Cerebellar nuclear complex (tissue), 1 donor: ENCODE results near the gene HMG20A.
"Not testable (repeated sequence)": the region's sequence is repeated elsewhere in the genome, so short reads cannot be mapped to it uniquely, and the experiment has no call there.

Experiments
- DNase-seq, 2 experiments: peaks; one replicate each; lab custom pipeline; 2025; lab: John Stamatoyannopoulos, UW

The HMG20A gene

DNA sequence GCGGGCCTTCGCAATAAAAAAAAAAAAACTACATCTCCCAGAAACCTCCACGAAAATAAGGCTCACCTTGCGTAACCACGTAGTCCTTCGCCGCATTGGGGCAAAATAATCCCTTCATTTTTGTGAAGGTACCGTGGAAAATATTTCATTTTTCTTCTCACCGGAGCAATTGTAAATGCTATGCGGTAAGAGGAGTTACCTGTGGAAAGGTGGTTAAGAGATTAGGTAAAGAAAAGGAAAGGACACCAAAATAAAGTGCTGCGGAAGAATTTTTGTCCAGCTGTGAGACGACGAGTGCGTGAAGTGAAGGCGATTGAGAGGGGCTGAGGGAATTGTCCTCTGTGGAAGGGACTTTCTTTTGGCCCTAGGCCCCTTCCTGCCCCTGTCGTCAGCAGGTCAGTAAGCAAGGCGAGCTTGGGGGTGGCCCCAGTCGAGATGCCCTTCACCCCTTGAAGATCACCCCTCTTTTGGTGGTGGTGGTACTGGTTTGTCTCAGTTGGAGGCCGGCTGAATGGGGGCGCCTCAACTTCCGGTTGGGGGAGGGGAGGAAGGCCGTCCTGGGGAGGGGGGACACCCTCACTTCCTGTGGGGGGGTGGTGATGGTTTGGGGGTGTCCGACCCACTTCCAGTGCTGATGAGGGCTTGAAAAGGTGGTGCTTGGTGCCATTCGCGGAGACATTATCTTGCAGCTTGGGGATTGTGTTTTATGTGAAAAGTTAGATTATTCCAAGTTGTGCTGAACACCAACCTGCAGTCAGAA is at the start of gene HMG20A:
Gene HMG20A (plus strand): TSS at position 279 of the 760 bp plus-strand sequence. CDS start 37,520 bp downstream, outside the sequence.
- DNase-seq = peak in 1 of 2 experiments; percentile 45

DNA sequence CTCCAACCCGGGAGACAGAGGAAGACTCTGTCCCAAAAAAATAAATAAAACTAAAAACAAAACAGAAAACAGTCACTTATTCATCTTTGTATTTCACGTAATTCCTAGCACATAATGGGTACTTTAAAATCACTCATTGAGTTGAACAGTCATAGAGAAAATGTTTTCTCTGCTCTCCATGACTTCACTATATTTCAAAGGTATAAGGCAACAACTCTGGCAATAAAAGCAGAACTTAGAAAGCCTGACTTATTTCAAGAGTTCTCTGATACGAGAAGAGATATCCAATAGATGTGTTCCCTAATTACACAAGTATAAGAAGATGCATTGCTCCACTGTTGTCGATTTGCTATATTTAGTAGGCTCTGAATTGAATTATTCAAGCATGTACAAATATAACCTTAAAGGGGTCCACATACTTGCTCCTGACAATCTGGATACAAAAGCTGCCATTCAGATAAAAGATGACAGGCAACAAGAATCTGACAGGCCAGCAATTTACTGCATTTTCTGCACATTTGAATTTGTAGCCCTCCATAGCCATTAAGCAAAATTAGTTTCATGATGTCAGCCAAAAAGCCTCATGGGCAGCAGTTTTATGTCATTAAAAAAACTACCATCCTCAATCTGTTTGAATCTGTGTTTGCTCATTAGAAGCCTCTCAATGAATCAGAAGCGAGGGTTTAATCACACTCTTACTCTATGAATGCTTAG is 48.7 kb upstream of the HMG20A start:
- no peak for DNase-seq

DNA sequence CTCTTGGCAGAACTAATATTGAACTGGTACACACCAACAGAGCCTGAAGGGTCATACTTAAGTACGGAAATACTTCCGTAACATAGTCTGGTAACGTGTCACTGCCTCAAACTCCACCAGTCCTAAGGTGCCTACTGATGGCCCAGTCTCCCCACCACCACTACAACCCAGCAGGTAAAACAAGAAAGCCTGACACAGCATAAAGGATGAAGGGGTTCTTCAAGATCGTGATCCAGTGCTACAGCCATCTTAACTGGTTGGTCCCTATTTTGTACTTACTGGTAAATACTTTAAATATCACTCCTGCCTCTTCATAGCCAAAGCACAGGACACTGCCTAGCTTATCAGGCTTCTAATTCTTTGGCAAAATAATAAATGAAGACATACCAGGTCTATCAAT is 47.2 kb upstream of the HMG20A start:
- DNase-seq = no peak

DNA sequence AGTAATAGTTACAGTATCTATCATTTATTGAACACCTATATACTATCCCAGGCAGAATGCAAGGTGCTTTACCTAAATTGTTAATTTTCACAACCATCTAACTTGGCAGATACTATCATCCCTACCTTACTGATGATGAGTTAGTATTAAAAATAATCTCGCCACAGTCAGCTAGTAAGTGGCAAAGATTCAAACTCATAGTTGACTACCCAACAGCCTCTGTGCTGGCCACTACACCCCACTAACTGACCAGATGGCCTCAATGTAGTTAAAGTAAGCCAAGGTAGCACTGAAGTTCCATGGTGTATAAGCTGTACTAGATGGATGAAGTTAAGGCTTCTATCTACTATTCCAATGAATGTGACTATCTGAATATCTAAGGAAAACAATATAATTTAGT is 45.6 kb upstream of the HMG20A start:
- no peak for DNase-seq

DNA sequence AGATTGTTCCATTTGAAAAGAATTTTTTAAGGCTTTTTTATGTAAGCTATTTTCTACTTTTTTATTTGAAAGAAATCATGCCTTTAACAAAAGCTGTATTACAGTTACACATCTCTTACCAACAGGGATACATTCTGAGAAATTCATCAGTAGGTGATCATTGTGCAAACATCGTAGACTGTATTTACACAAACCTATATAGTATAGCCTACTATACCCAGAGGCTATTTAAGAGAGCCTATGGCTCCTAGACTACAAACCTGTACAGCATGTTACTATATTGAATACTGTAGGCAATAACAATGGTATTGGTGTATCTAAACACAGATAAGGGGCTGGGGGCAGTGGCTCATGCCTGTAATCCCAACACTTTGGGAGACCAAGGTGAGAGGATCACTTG is 43.9 kb upstream of the HMG20A start:
- no peak for DNase-seq

DNA sequence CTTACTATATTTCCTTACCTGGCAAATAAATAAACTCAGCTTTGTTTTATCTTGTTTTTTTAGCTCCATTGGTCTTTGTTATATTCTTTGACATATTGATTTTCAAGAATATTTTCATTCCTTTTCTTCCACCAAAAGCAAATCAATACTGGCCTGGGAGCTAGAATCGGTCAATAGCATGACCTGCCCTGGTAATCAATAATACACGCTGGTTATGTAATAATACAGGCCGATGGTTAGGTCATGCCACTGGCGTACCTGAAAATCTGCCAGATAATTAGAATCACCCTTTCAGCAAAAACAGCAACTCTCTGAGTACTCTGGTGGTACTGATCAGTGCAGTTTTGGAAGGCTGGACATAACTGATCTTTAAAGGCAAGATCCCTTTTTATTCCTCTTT is 40.7 kb upstream of the HMG20A start:
- no peak for DNase-seq

DNA sequence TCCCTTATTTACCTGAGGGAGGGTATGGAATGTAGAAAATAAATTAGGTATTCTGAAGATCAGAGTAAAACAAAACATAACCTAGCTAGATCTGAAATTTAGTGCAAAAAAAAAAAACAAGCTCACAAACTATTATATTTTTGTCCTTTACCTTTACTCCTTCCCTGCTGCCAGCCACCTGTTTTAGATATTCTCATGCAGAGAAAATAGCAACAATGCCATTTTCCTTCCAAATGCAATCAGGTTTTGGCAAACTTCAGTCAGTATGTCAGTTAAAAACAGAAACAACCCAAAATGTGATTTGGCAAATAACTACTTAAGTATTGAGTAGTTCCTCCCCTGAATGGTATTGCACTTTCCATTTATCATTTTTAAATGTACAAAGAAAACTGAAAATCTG is 36.6 kb upstream of the HMG20A start:
- peak; percentile 43 to 45 for DNase-seq

DNA sequence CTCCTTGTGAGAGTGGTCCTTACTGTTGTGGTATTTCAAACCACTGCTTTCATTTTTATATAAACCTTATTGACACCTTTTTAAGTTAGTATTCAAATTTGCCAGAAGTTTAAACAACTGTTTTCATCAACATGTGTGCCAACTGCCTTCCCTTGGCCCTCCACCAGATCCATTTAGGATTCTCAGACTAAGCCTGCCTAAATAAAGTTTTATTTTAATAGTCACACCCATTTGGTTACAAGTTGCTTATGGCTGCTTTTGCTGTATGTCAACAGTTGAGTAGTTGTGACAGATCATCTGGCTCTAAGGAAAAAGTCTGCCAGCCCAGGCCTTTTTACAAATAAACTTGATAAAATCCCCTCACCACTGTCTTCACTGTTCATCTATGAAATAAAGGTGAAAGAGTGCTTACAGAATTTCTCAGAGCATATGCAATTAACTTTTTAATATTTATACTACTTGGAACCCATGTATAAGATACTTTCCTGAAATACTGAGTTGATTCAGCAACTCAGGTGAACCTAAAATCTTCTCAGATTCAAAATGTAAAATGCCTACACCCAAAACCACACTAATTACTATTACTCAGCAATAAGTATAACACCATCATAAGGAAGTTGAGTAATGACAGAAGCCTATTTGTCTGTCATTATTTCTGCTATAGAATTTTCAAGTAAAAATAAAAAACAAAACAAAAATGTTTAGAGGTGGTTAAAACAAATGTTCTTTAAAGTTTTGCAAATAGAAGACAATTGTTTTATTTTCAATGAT is 35.9 kb upstream of the HMG20A start:
- no peak for DNase-seq

DNA sequence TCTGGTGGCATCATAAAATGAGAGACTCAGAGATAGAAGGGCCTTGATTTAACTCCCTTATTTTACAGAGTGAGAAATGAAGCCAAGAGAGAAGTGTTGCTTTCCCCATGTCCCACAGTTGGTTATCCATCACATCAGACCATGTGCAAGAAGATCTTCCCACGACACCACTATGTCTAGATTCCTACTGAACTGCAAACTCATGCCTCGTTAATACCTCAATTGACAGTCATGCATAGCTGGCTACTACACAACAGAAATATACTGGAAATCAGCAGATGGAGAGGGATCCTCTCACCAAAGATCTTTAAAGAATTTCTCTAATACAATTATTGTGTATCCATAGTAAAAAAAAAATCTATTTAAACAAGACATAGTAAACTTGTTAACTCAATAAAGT is 34.1 kb upstream of the HMG20A start:
- no peak for DNase-seq

DNA sequence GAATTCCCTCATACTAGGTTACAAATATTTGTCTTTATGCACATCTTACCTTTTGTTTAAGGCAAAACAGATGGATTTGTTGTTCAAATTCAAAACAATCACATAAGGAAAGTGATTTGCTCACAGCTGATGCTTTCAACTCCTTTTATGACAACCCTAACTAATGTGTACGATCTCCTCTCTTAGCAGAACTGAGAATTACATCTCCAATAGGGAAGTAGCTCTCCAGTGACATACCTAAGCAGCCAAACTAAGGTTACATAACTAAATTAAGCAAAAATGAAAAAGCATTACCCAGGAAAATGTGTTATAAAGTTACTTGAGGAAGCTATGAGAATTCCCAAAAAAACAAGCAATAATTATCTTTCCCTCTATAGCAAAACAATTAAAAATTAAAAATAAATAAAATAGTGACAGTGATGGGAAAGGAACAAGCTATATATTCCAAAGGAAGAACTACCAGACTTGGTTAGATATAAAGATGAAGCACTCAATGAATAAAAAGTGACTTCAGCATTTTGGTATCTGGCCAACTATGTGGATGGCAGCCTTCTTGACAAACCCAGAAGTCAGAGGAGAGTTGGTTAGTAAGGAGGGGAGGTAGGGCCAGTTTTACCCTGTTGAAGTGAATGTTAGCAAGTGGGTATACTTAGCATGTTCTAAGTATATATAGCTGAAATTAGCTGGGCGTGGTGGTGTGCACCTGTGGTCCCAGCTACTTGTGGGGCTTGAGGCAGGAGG is 33.2 kb upstream of the HMG20A start:
- DNase-seq = no peak

DNA sequence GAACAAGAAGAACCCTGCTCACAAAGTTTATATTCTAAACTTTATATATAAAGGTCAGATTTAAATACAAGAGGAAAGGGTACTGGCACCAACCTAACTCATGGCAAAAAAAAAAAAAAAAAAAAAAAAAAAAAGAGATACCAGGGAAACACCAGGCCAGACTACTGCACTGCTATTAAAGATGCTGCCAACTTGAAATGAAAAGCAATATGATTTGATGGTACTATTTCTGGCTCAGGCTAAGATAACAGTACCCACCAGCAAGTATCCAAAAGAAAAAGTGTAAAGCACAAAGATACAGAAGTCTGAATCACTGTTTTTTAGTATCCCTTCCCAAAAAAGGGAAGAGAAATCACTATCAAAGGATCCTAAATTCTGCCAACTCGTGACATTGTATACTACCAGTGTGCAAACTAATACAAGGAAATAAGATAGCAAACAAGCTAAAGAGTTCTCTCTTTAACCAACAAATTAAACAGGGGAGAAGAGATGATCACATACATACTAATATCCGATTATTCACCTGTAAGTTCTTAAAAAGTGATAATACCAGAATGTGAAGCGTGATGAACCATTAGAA is 29.2 kb upstream of the HMG20A start:
- no peak for DNase-seq

DNA sequence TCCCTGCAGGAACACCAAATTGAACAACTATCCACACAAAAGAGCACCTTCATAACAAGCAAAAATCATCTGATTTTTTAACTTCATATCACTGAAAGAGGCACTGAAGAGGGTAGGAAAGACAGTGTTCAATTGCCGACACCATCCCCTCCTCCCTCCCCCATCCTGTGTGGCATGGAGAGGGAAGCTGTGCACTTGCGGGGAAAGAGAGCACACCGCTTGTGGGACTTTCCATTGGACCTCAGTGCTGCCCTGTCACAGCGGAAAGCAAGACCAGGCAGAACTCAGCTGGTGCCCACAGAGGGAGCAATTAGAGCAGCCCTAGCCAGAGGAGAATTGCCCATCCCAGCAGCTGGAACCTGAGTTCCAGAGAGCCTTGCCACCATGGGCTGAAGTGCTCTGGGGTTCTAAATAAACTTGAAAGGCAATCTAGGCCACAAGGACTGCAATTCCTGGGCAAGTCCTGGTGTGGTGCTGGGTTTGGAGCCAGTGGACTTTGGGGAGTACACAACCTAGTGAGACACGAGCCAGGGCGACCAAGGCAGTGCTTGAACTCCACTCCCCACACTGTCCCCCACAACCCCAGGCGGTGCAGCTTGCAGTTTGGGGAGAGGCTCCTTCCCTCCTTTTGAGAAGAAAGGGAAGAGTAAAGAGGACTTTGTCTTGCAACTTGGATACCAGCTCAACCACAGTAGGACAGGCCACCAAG is 27.8 kb upstream of the HMG20A start:
- no peak for DNase-seq

DNA sequence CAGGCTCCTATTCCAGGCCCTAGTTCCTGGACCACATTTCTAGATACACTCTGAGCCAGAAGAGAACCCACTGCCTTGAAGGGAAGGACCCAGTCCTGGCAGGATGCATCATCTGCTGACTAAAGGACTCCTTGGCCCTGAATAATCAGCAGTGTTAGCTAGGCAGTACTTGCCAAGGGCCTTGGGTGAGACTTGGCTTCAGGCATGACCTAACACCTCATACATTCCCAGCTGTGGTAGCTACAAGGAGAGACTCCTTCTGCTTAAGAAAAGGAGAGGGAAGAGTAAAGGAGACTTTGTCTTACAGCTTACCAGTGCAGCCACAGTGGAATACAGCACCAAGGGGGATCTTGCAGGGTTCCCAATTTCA is 27.2 kb upstream of the HMG20A start:
- DNase-seq = no peak

DNA sequence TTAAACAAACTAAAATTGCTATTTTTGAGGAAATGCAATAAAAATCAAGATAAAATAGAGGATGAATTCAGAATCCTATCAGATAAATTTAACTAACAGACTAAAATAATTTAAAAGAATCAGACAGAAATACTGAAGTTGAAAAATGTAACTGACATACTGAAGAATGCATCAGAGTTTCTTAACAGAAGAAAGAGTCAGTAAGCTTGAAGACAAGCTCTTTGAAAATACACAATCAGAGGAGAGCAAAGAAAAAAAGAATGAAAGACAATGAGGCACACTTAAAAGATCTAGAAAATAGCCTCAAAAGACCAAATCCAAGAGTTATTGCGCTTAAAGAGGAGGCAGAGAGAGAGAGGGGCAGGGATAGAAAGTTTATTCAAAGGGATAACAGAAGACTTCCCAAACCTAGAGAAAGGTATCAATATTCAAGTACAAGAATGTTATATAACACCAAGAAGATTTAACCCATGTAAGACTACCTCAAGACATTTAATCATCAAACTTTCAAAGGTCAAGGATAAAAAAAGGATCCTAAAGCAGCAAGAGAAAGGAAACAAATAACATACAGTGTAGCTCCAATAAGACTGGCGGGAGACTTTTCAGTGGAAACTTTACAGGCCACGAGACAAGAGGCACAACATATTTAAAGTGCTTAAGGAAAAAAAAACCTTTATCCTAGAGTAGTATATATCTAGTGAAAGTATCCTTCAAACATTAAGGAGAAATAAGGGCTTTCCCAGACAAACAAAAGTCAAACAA is 25.5 kb upstream of the HMG20A start:
- DNase-seq = no peak

DNA sequence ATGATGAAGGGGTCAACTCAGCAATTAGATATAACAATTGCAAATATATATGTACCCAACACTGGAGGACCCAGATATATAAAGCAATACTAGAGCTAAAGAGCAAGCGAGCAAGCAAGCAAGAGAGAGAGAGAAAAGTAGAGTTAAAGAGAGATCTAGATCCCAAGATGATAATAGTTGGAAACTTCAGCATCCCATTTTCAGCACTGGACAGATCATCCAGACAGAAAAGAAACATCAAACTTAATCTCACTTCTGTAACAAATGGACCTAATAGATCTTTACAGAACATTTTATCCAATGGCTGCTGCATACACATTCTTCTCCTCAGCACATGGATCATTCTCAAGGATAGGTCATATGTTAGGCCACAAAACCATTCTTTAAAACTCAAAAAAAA is 24.0 kb upstream of the HMG20A start:
- DNase-seq = no peak

DNA sequence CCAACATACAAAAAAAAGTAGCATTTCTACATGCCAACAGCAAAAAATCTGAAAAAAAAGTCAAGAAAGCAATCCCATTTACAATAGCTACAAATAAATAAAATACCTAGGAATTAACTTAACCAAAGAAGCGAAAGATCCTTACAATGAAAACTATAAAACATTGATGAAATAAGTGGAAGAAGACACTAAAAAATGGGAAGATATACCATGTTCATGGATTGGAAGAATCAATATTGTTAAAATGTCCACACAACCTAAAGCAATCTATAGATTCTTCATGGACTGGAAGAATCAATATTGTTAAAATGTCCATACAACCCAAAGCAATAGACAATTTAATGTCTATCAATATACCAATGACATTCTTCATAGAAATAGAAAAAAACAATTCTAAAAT is 21.8 kb upstream of the HMG20A start:
- no peak for DNase-seq

DNA sequence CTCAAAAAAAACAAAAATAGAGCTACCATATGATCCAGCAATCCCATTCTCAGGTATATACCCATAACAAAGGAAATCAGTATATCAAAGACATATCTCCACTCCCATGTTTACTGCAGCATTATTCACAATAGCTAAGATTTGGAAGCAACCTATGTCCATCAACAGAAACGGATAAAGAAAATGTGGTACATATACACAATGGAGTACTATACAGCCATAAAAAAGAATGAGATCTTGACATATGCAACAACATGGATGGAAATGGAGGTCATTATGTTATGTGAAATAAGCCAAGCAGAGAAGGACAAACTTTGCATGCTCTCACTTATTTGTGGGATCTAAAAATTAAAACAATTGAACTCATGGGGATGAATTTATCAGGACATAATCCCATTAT is 20.4 kb upstream of the HMG20A start:
- DNase-seq = no peak

DNA sequence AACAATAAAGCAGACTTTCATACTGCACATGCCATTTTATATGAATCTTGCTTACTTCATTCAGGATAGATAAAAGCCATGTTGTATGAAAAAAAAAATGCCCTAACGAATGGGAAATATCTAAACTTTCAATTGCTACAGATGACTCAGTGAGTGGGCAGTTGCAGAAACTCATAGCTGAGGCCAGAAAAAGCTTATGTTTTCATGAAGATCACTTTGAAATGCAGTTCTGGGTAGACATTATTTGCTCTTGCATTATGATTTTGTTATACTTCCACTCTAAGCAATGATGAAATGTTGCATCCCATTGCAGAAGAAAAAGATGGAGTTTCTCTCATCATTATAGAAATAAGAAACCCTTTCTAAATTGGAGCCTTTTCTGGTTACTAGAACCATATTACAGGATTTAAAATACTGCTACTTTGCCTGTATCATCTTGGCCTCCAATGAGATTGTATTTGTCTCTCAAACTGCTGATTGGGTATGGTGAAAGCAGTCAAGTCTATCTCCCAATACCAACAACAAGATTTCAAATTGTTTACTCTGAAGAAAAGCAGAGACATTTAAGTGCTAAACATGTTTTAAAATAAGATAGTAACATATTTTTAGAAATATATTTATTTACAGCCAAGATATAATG is 17.8 kb upstream of the HMG20A start:
- DNase-seq = no peak

DNA sequence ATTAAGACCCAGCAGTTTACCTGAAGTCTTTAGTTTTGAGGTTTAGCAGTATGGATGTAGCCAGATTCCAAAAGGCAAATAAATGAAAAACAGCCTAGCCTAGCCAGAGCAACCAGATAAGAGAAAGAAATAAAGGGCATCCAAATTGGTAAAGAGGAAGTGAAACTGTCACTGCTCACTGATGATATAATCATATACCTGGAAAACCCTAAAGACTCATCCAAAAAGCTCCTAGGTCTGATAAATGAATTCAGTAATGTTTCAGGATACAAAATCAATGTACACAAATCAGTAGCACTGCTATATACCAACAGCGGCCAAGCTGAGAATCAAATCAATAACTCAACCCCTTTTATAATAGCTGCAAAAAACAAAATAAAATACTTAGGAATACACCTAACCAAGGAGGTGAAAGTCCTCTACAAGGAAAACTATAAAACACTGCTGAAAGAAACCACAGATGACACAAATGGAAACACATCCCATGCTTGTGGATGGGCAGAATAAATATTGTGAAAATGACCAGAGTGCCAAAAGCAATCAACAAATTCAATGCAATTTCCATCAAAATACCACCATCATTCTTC is 14.4 kb upstream of the HMG20A start:
- DNase-seq = not testable (repeated sequence)

DNA sequence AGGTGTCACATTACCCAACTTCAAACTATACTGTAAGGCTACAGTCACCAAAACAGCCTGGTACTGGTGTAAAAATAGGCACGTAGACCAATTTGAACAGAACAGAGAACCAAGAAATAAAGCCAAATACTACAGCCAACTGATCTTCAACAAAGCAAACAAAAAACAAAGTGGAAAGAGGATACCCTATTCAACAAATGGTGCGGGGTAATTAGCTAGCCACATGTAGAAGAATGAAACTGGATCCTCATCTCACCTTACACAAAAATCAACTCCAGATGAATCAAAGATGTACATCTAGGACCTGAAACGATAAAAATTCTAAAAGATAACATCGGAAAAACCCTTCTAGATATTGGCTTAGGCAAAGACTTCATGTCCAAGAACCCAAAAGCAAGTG is 13.8 kb upstream of the HMG20A start:
- no peak for DNase-seq
